Endothelial cell of umbilical vein (primary cell): ENCODE data around the gene CHMP2B. TPM values are rescaled to one million over a fixed set of nuclear protein-coding genes. Genes with fewer than 3 reads are reported as not detected.

ENCODE experiments used
- Bru-seq: library from RNA; stranded (reverse); fragments of 400-500 nt; gene quantifications from one replicate; lab custom pipeline; 2021; lab: Mats Ljungman, UMichigan
- BruChase-seq, 2 experiments: library from RNA; stranded (reverse); fragments of 400-500 nt; gene quantifications; one replicate each; lab custom pipeline; 2021; lab: Mats Ljungman, UMichigan
- BruUV-seq: library from RNA; stranded (reverse); fragments of 400-500 nt; replicated peaks from 2 replicates; lab custom pipeline; 2021; lab: Mats Ljungman, UMichigan
- CTCF ChIA-PET: fragments of 300-600, 350-600 bp; sonication (Branson Sonifier 250); formaldehyde crosslinking; loops from one replicate; lab custom pipeline; 2021; ENCODE audit warnings: antibody characterized with exemption, inconsistent platforms; lab: Charles Lee
- POLR2A ChIA-PET: fragments of 300-600, 350-600 bp; sonication (Branson Sonifier 250); formaldehyde crosslinking; loops from one replicate; lab custom pipeline; 2021; ENCODE audit warnings: antibody characterized with exemption, inconsistent platforms; lab: Charles Lee
- DNase-seq: peaks from one replicate; pipeline ENCODE4 v3.0.0-alpha.2; 2011; ENCODE audit warnings: low read depth, low spot score
- FAIRE-seq: peaks from 2 replicates; lab custom pipeline; 2011; peaks lifted over from hg19 to GRCh38; lab: Jason Lieb, UNC
- H2AFZ ChIP-seq: 2 replicates; pipeline ENCODE4 v1.6.0; 2012; ENCODE audit warnings: low read depth, low read length, control low read depth, inconsistent platforms
- H3K27ac ChIP-seq: 2 replicates; pipeline ENCODE4 v1.5.1; 2011; ENCODE audit warnings: low read depth, mild to moderate bottlenecking, control low read depth, low read length, moderate library complexity; ENCODE audit not compliant: insufficient read depth
- H3K27me3 ChIP-seq, 2 experiments: 2 replicates each; pipeline versions ENCODE4 v1.6.0 to v1.6.1; 2011; ENCODE audit warnings: low read length in 2 of 2, mixed read lengths in 1 of 2; ENCODE audit not compliant: control insufficient read depth in 2 of 2, insufficient read depth in 2 of 2
- H3K36me3 ChIP-seq, 2 experiments: 2 replicates in 1 of 2; 3 replicates in 1 of 2; pipeline ENCODE4 v1.5.1; 2011; ENCODE audit warnings: low read length in 2 of 2, mild to moderate bottlenecking in 1 of 2, moderate library complexity in 1 of 2; ENCODE audit not compliant: control insufficient read depth in 2 of 2, insufficient read depth in 2 of 2; ENCODE audit errors: extremely low read depth in 1 of 2
- H3K4me1 ChIP-seq: 3 replicates; pipeline ENCODE4 v1.5.1; 2011; ENCODE audit warnings: mild to moderate bottlenecking, low read length; ENCODE audit not compliant: control insufficient read depth, insufficient read depth; ENCODE audit errors: extremely low read depth
- H3K4me2 ChIP-seq: 2 replicates; pipeline ENCODE4 v1.6.1; 2011; ENCODE audit warnings: low read length, control low read depth, mixed read lengths; ENCODE audit not compliant: insufficient read depth
- H3K4me3 ChIP-seq, 3 experiments: fragments of 200-600 bp in 1 of 3; sonication (generic), shearing (Covaris generic) in 1 of 3; replicated peaks in 1 of 3; 2 replicates each; pipeline ENCODE4 v1.5.1; 2011 to 2016; ENCODE audit warnings: control low read depth in 3 of 3, low read length in 3 of 3, mild to moderate bottlenecking in 2 of 3, inconsistent platforms in 1 of 3, low read depth in 1 of 3, moderate library complexity in 1 of 3; ENCODE audit not compliant: insufficient read depth in 1 of 3
- H3K79me2 ChIP-seq: 2 replicates; pipeline ENCODE4 v1.6.0; 2012; ENCODE audit warnings: low read length, inconsistent platforms; ENCODE audit not compliant: control insufficient read depth, insufficient read depth
- H3K9ac ChIP-seq: replicated peaks from 2 replicates; pipeline ENCODE3; 2011; ENCODE audit warnings: low read length, control low read depth; ENCODE audit not compliant: insufficient read depth; ENCODE audit errors: extremely low read depth
- H3K9me1 ChIP-seq: replicated peaks from 3 replicates; pipeline ENCODE4 v1.6.0; 2011; ENCODE audit warnings: mild to moderate bottlenecking, low read length; ENCODE audit not compliant: control insufficient read depth, insufficient read depth; ENCODE audit errors: extremely low read depth
- H3K9me3 ChIP-seq: replicated peaks from 2 replicates; pipeline ENCODE4 v1.5.1; 2012; ENCODE audit warnings: low read length, inconsistent platforms; ENCODE audit not compliant: control insufficient read depth, insufficient read depth
- H4K20me1 ChIP-seq: replicated peaks from 2 replicates; pipeline ENCODE3; 2011; ENCODE audit warnings: mild to moderate bottlenecking, low read length; ENCODE audit not compliant: control insufficient read depth, insufficient read depth; ENCODE audit errors: extremely low read depth
- CTCF ChIP-seq, 2 donors: IDR thresholded peaks; 1 replicate in 1 of 2; 2 replicates in 1 of 2; pipeline ENCODE4 v1.5.1; 2011; ENCODE audit warnings: low read length in 2 of 2, mild to moderate bottlenecking in 2 of 2, moderate library complexity in 2 of 2, control low read depth in 1 of 2, inconsistent platforms in 1 of 2, low read depth in 1 of 2; ENCODE audit not compliant: insufficient read depth in 1 of 2; ENCODE audit errors: extremely low read depth in 1 of 2
- GATA2 ChIP-seq: IDR thresholded peaks from 2 replicates; pipeline ENCODE4 v1.7.0; 2011; ENCODE audit warnings: low read depth, mild to moderate bottlenecking, moderate library complexity, mixed read lengths, low read length; ENCODE audit not compliant: insufficient read length, insufficient read depth
- MYC ChIP-seq: IDR thresholded peaks from one replicate; pipeline ENCODE4 v1.6.1; 2011; ENCODE audit warnings: mild to moderate bottlenecking, low read depth, low read length
- POLR2A ChIP-seq: IDR thresholded peaks from 2 replicates; pipeline ENCODE4 v1.6.1; 2012; ENCODE audit warnings: low read depth, mild to moderate bottlenecking, control low read depth, low read length
- POLR2AphosphoS5 ChIP-seq: IDR thresholded peaks from 2 replicates; pipeline ENCODE4 v1.6.1; 2012; ENCODE audit warnings: low read depth, mild to moderate bottlenecking, control low read depth, low read length, moderate library complexity; ENCODE audit not compliant: insufficient read depth
- dilution Hi-C: fragments of 300-500 bp; cut with MboI; formaldehyde crosslinking; loops from one replicate; pipeline ENCODE4 v1.15.0; 2019; ENCODE audit warnings: low sequenced_read_pairs; ENCODE audit not compliant: extremely low pct_ligation_motif_present
- intact Hi-C: fragments of 100-400 bp; cut with micrococcal nuclease; formaldehyde crosslinking; loops from one replicate; pipeline ENCODE4 v1.10.0; 2022
- long read RNA-seq: library from polyadenylated mRNA; stranded (forward); transcript quantifications from one replicate; pipeline ENCODE4 v2.0.0, GENCODE V29; 2021
- polyA minus RNA-seq, 3 experiments: library from RNA; depleted of rRNA, polyadenylated mRNA; stranded (reverse); fragments of >200 nt; gene quantifications; 1 replicate in 1 of 3; 2 replicates in 2 of 3; pipeline ENCODE4 v1.2.3, GENCODE V29; 2011
- polyA plus RNA-seq, 4 experiments: library from polyadenylated mRNA; depleted of rRNA in 3 of 4; stranded (reverse) in 3 of 4; unstranded in 1 of 4; fragments of >200 nt; gene quantifications; 2 replicates each; pipeline versions ENCODE4 v1.2.1 to v1.2.3, GENCODE V29; 2011 to 2012; ENCODE audit warnings: missing spikeins in 1 of 4
- total RNA-seq: library from RNA; stranded (reverse); gene quantifications from 2 replicates; pipeline ENCODE4 v1.2.3, GENCODE V29; 2021

The CHMP2B gene, protein sequence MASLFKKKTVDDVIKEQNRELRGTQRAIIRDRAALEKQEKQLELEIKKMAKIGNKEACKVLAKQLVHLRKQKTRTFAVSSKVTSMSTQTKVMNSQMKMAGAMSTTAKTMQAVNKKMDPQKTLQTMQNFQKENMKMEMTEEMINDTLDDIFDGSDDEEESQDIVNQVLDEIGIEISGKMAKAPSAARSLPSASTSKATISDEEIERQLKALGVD
- 22.0 and 28.8 TPM in 2 replicates for total RNA-seq
- polyA plus RNA-seq: 6.0 and 6.8 TPM in 2 replicates
- 12.0 and 12.6 TPM in 2 replicates for polyA plus RNA-seq (2011; cell fraction: cytosol; rRNA removed)
- polyA plus RNA-seq (2011; cell fraction: nucleus; rRNA removed): 6.7 and 10.6 TPM in 2 replicates
- 23.1 and 26.4 TPM in 2 replicates for polyA plus RNA-seq (2012)
- 3.1 and 4.0 TPM in 2 replicates for polyA minus RNA-seq
- 30.7 TPM for polyA minus RNA-seq (2011; cell fraction: cytosol; rRNA and poly(A)+ RNA removed)
- polyA minus RNA-seq (2011; cell fraction: nucleus; rRNA and poly(A)+ RNA removed): 6.5 and 8.9 TPM in 2 replicates
- percentile 78 among the genes with signal in this experiment for Bru-seq, nascent RNA
- percentile 86 among the genes with signal in this experiment for BruChase-seq, experiment 1, labeled RNA remaining after a 6-hour chase
- percentile 75 among the genes with signal in this experiment for BruChase-seq, experiment 2, labeled RNA remaining after a 2-hour chase
- long read RNA-seq, transcript CHMP2B-201 (6 exons, 2,557 nt): major isoform, 90 of 103 reads
- long read RNA-seq, partial matches to known transcripts: 0 of 103 reads
- long read RNA-seq, other reads (novel, unspliced or antisense): 11 of 103 reads

DNA sequence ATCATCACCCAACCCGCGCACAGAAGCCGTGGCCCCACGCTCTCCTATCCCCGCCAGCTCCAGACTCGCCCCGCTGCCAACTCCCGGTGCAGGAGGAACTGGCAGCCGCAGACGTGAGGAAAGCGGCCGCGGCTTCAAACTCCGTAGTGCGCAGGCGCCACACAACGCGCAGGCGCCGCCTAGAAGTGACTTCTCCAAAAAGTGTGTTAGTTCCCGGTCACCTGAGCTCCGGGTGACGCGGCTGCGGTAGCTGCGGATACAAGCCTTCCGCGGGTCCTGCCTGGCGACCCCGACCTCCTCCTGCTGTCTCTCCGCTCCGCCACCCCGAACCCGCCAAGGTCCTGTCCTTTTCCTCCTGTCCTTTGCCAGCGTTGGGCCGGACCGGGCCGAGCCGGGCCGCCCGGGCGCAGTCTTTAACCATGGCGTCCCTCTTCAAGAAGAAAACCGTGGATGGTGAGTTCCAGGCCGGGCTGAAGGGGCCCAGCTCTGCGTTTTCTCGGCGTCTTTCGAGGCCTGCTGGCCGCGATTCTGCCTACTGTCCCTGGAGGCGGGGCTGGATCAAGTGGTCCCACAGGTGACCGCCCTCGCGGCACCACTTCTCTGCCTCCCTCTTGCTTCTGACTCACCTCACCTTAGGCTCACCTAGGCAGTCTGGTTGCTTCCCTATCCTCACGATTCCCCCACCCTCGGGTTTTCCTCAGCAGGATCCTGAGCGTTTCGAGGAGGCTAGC lies at the start of gene CHMP2B:
CHMP2B (plus strand) TSS at position 206 of the 731 bp plus-strand sequence; CDS start at position 420, 214 bp downstream.
- Histone ChIP-seq H3K4me1 (peaks cover 13% of the 10 kb centered on the region), H3K9me1 (no peaks in the 10 kb centered on the region), H4K20me1 (peaks cover 8% of the 10 kb centered on the region), H3K9ac (peak within 1 kb of the TSS; percentile 95), H3K4me3 (peak within 1 kb of the TSS; percentile 89 to 99 (median 97)), H3K27me3 (peaks cover 11 to 26% of the 10 kb centered on the region in 2 experiments), H3K79me2 (peaks cover 27% of the 10 kb centered on the region), H3K36me3 (no peaks in the 10 kb centered on the region), H3K9me3 (no peaks in the 10 kb centered on the region), H3K27ac (peak within 1 kb of the TSS; percentile 82), H2AFZ (peak within 1 kb of the TSS; percentile 99), H3K4me2 (peak within 1 kb of the TSS; percentile 99)
- DNase-seq: peak; percentile 96
- ChIA-PET CTCF (interaction anchor here (1.0 to 1.3 kb wide), 4 partner anchors 18 to 124 kb away, joined by 3 to 4 read pairs (median 4); no protein-coding TSS in a partner anchor), POLR2A (no interaction called here)
- TF ChIP-seq POLR2A: peak; percentile 64
- no peak for TF ChIP-seq CTCF (IDR thresholded peaks at IDR 0.05; ENCODE audit: extremely low read depth in 1 of 2, insufficient read depth in 1 of 2, low read depth in 1 of 2, low read length in 2 of 2)
- no peak for TF ChIP-seq MYC
- TF ChIP-seq GATA2: no peak
- peak; percentile 63 for TF ChIP-seq POLR2AphosphoS5
- BruUV-seq: TSS peak; percentile 43
- intact Hi-C loops: no loop called here
- peak; percentile 91 for FAIRE-seq
- dilution Hi-C loops: no loop called here
